KMS-11 (cell line): ENCODE measurements around the gene NFIB.

ENCODE experiments used
- H2AFZ ChIP-seq: fragments of 200-600 bp; sonication (generic); 2 replicates; pipeline ENCODE4 v1.6.1; 2016; ENCODE audit warnings: antibody characterized with exemption, mixed run types, low read depth
- H3K27ac ChIP-seq: fragments of 200-600 bp; sonication (generic); 2 replicates; pipeline ENCODE4 v1.6.1; 2016; ENCODE audit warnings: mild to moderate bottlenecking, mixed run types
- H3K27me3 ChIP-seq: fragments of 200-600 bp; sonication (generic); 2 replicates; pipeline ENCODE4 v1.6.1; 2017; ENCODE audit warnings: mild to moderate bottlenecking, low read depth, mixed run types, moderate library complexity; ENCODE audit not compliant: insufficient read depth
- H3K36me3 ChIP-seq: fragments of 200-600 bp; sonication (generic); 2 replicates; pipeline ENCODE4 v1.6.1; 2017; ENCODE audit warnings: mild to moderate bottlenecking, mixed run types; ENCODE audit not compliant: insufficient read depth
- H3K4me1 ChIP-seq: fragments of 200-600 bp; sonication (generic); 2 replicates; pipeline ENCODE4 v1.6.1; 2016; ENCODE audit warnings: mild to moderate bottlenecking, low read depth, mixed run types; ENCODE audit not compliant: poor library complexity, severe bottlenecking
- H3K4me2 ChIP-seq: fragments of 200-600 bp; sonication (generic); 2 replicates; pipeline ENCODE4 v1.7.0; 2016; ENCODE audit warnings: mild to moderate bottlenecking, mixed run types
- H3K4me3 ChIP-seq: fragments of 200-600 bp; sonication (generic); IDR thresholded peaks from 2 replicates; pipeline ENCODE4 v1.6.1; 2017; ENCODE audit warnings: low read depth, low read length, mixed read lengths; ENCODE audit not compliant: insufficient read depth
- H3K79me2 ChIP-seq: fragments of 200-600 bp; sonication (generic); 2 replicates; pipeline ENCODE4 v1.6.1; 2016; ENCODE audit warnings: low read depth, mixed run types; ENCODE audit not compliant: insufficient read depth
- H3K9ac ChIP-seq: fragments of 200-600 bp; sonication (generic); 2 replicates; pipeline ENCODE4 v1.6.1; 2016; ENCODE audit warnings: mild to moderate bottlenecking, mixed run types
- H4K20me1 ChIP-seq: fragments of 200-600 bp; sonication (generic); 2 replicates; pipeline ENCODE4 v1.6.1; 2016; ENCODE audit warnings: mild to moderate bottlenecking, mixed run types; ENCODE audit not compliant: insufficient read depth
- TF ChIP-seq, protein P1 (sequence below): fragments of 200-600 bp; sonication (generic); conservative IDR thresholded peaks from 2 replicates; pipeline ENCODE4 v1.6.1; 2017; ENCODE audit warnings: low read depth, mild to moderate bottlenecking, antibody characterized with exemption, low read length, moderate library complexity, mixed read lengths

NFIB gene

DNA sequence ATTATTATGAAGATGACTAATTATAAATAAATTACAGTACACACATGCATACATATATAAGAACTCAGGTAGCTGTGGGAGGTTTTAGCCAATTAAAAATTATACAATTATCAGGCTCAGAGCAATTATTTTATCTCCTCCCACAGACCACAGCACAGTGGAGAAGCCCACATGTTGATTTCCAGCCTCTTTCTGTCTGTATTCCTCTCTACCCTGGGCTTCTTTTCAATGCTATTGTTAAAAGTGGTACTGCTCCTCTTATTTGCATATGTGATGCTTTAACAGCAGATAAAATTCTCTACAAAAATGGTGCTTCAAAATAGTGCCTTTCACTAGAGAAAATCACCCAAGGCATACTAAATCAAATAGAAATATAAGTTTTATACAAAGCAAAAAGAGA, 218.7 kb downstream of the NFIB start:
- Histone ChIP-seq H3K4me2 (no peak overlapping the region), H3K79me2 (no peaks in the 10 kb centered on the region), H2AFZ (no peak overlapping the region), H3K4me1 (no peaks in the 10 kb centered on the region), H3K27ac (no peak overlapping the region), H3K36me3 (no peaks in the 10 kb centered on the region), H4K20me1 (no peaks in the 10 kb centered on the region), H3K27me3 (no peaks in the 10 kb centered on the region), H3K4me3 (no peak overlapping the region), H3K9ac (no peak overlapping the region)
- TF ChIP-seq, protein P1, sequence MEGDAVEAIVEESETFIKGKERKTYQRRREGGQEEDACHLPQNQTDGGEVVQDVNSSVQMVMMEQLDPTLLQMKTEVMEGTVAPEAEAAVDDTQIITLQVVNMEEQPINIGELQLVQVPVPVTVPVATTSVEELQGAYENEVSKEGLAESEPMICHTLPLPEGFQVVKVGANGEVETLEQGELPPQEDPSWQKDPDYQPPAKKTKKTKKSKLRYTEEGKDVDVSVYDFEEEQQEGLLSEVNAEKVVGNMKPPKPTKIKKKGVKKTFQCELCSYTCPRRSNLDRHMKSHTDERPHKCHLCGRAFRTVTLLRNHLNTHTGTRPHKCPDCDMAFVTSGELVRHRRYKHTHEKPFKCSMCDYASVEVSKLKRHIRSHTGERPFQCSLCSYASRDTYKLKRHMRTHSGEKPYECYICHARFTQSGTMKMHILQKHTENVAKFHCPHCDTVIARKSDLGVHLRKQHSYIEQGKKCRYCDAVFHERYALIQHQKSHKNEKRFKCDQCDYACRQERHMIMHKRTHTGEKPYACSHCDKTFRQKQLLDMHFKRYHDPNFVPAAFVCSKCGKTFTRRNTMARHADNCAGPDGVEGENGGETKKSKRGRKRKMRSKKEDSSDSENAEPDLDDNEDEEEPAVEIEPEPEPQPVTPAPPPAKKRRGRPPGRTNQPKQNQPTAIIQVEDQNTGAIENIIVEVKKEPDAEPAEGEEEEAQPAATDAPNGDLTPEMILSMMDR: no peak

DNA sequence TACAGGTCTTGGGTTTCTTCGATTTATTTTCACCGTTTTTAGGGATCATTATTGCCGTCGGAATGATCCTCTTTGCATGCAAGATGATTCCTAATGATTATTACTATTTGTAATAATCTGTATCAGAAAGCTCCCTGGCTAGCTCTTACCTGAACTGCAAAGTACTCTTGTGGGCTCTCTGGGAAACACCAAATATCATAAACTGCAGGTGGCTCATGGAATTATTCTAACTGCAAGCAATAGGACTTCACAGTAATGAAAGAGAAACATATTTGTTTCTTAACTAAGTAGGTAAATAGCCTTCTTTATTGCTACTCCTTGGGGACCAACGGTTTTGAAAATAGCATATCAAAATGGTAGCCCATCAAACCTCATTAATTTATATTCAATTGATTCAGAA, 219.4 kb downstream of the NFIB start:
- no peak overlapping the region for H3K27ac ChIP-seq

DNA sequence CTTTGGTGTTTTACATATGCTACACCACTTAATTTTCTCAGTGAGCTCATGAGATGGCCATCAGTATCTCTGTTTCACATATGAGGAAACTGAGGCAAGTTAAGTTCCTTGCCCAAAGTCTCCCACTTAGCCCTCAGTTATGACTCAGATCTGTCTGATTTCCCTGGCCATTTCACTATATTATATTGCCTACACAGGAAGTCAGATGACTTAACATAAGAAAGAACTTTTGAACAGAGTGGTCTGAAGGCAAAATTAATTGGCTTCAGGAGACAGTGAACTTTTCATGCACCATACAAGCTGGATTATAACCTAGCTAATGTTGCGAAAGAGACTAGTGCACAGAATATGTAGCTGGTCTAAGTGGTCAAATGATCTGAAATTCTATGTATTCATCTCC, 221.6 kb downstream of the NFIB start:
- Histone ChIP-seq H3K27ac (no peak overlapping the region), H2AFZ (no peak overlapping the region), H3K4me2 (no peak overlapping the region), H3K27me3 (no peaks in the 10 kb centered on the region), H3K4me1 (no peaks in the 10 kb centered on the region), H4K20me1 (no peaks in the 10 kb centered on the region), H3K9ac (no peak overlapping the region), H3K4me3 (no peak overlapping the region), H3K36me3 (no peaks in the 10 kb centered on the region), H3K79me2 (no peaks in the 10 kb centered on the region)
- TF ChIP-seq, protein P1: no peak

More for the DNA sequence above, 219.4 kb downstream of the NFIB start:
- H3K79me2 ChIP-seq: no peaks in the 10 kb centered on the region
- H2AFZ ChIP-seq: no peak overlapping the region
- TF ChIP-seq, protein P1: no peak
- no peak overlapping the region for H3K9ac ChIP-seq
- no peaks in the 10 kb centered on the region for H3K27me3 ChIP-seq
- no peak overlapping the region for H3K4me2 ChIP-seq
- H3K36me3 ChIP-seq: no peaks in the 10 kb centered on the region
- no peak overlapping the region for H3K4me3 ChIP-seq
- no peaks in the 10 kb centered on the region for H4K20me1 ChIP-seq
- no peaks in the 10 kb centered on the region for H3K4me1 ChIP-seq

DNA sequence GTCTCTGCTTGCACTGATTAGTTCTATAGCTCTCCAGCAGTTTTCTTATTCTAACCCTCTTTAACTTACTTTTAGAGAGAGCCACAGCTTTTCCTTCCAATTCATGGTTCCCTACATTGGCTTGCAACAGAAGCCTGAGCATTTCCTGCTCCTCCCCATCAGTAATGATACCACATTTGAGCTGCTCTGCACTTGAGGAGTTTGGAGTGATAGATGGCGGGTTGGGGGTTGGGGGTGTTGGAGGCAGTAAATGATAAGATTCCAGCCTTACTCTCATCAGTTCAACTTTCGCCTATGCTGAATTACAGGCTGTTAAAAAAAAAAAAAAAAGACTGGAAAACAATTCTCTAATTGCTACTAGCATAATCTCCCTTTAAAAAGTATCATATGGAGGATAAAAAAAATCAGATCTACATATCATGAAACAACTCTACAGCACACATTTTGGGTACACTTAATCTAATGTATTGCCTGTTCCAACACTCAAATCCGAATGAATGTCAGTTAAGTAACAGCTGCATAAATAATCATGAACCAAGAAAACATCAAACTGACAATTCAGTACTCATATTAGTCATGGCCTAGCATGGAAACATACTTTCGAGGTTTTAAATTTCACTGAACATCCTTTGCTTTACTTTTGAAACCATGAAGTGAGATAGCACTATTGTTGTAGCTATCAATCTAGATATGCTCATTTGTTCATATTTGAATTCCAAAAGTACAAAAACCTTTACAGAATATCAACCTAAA, 224.7 kb downstream of the NFIB start:
- Histone ChIP-seq H4K20me1 (no peaks in the 10 kb centered on the region), H3K9ac (no peak overlapping the region), H2AFZ (no peak overlapping the region), H3K27ac (no peak overlapping the region), H3K4me3 (no peak overlapping the region), H3K36me3 (no peaks in the 10 kb centered on the region), H3K79me2 (no peaks in the 10 kb centered on the region), H3K27me3 (no peaks in the 10 kb centered on the region), H3K4me2 (no peak overlapping the region), H3K4me1 (no peaks in the 10 kb centered on the region)
- TF ChIP-seq, protein P1: no peak
